Naive thymus-derived CD4-positive, alpha-beta T cell (primary cell): ENCODE measurements around the gene NHLH2. TPM values are rescaled to one million over a fixed set of nuclear protein-coding genes. Genes with fewer than 3 reads are reported as not detected.
A peak's percentile ranks its signal among the peaks of the same experiment; 100 is the strongest.

Source experiments
- ATAC-seq: fragments of 150-1000 bp; cut with Tn5 transposase; 2 replicates; pipeline ENCODE4 v1.10.0; 2021; ENCODE audit warnings: mild to moderate bottlenecking, moderate library complexity
- CTCF ChIA-PET: fragments of 350-600 bp; sonication (Branson Sonifier 250); formaldehyde crosslinking; loops from one replicate; lab custom pipeline; 2021; ENCODE audit warnings: antibody characterized with exemption; lab: Charles Lee
- POLR2A ChIA-PET: fragments of 350-600 bp; sonication (Branson Sonifier 250); formaldehyde crosslinking; loops from one replicate; lab custom pipeline; 2021; ENCODE audit warnings: antibody characterized with exemption, inconsistent platforms; lab: Charles Lee
- DNase-seq, 9 donors: peaks; one replicate each; pipeline versions ENCODE4 v3.0.0 to v3.0.0-alpha.2; 2020 to 2022; ENCODE audit warnings: mixed read lengths in 1 of 9
- H3K27ac ChIP-seq: one replicate; pipeline ENCODE4 v1.7.0; 2013; ENCODE audit warnings: mild to moderate bottlenecking, low read depth, low read length, moderate library complexity
- H3K27me3 ChIP-seq, 2 donors: one replicate each; pipeline ENCODE4 v1.7.0; 2013; ENCODE audit warnings: low read length in 2 of 2, mild to moderate bottlenecking in 2 of 2, moderate library complexity in 2 of 2; ENCODE audit not compliant: control insufficient read depth in 2 of 2, insufficient read depth in 2 of 2
- H3K36me3 ChIP-seq, 3 experiments: 1 replicate in 2 of 3; 2 replicates in 1 of 3; pipeline ENCODE4 v1.7.0; 2013; ENCODE audit warnings: low read length in 3 of 3, mild to moderate bottlenecking in 3 of 3, moderate library complexity in 1 of 3; ENCODE audit not compliant: insufficient read depth in 3 of 3, control insufficient read depth in 2 of 3
- H3K4me1 ChIP-seq, 2 donors: one replicate each; pipeline ENCODE4 v1.7.0; 2013; ENCODE audit warnings: low read length in 2 of 2, mild to moderate bottlenecking in 2 of 2, moderate library complexity in 1 of 2; ENCODE audit not compliant: control insufficient read depth in 2 of 2, insufficient read depth in 2 of 2
- H3K4me3 ChIP-seq: 2 replicates; pipeline ENCODE4 v1.7.0; 2013; ENCODE audit warnings: mild to moderate bottlenecking, low read length
- H3K9me3 ChIP-seq, 3 experiments: 1 replicate in 2 of 3; 2 replicates in 1 of 3; pipeline ENCODE4 v1.7.0; 2013; ENCODE audit warnings: low read length in 3 of 3; ENCODE audit not compliant: control insufficient read depth in 2 of 3
- H3K27ac Mint-ChIP-seq, 9 donors: one replicate each; pipeline ENCODE4 v1.8.0; 2020 to 2022; ENCODE audit warnings: mixed read lengths in 9 of 9, mild to moderate bottlenecking in 8 of 9, moderate library complexity in 5 of 9, inconsistent platforms in 2 of 9
- H3K27me3 Mint-ChIP-seq, 5 donors: one replicate each; pipeline ENCODE4 v1.8.0; 2021 to 2022; ENCODE audit warnings: mixed read lengths in 5 of 5, mild to moderate bottlenecking in 1 of 5
- H3K36me3 Mint-ChIP-seq, 5 donors: one replicate each; pipeline ENCODE4 v1.8.0; 2020 to 2022; ENCODE audit warnings: mixed read lengths in 5 of 5, mild to moderate bottlenecking in 3 of 5, inconsistent platforms in 1 of 5
- H3K4me1 Mint-ChIP-seq, 7 donors: one replicate each; pipeline ENCODE4 v1.8.0; 2020 to 2022; ENCODE audit warnings: mixed read lengths in 7 of 7, mild to moderate bottlenecking in 3 of 7, inconsistent platforms in 1 of 7
- H3K4me3 Mint-ChIP-seq, 10 donors: one replicate each; pipeline ENCODE4 v1.8.0; 2020 to 2022; ENCODE audit warnings: mild to moderate bottlenecking in 10 of 10, mixed read lengths in 10 of 10, moderate library complexity in 6 of 10, inconsistent platforms in 2 of 10
- H3K9me3 Mint-ChIP-seq, 11 donors: one replicate each; pipeline ENCODE4 v1.8.0; 2020 to 2022; ENCODE audit warnings: mixed read lengths in 11 of 11, mild to moderate bottlenecking in 4 of 11, inconsistent platforms in 1 of 11, moderate library complexity in 1 of 11
- intact Hi-C, 2 donors: fragments of 100-400 bp; cut with micrococcal nuclease; formaldehyde crosslinking; loops; one replicate each; pipeline ENCODE4 v1.15.1; 2023
- polyA plus RNA-seq, 2 donors: library from polyadenylated mRNA; unstranded; fragments of 300-500 nt; fragmentation: Illumina TruSeq; gene quantifications; one replicate each; pipeline ENCODE4 v1.2.3, GENCODE V29; 2021
- total RNA-seq, 6 experiments: library from RNA in 5 of 6; stranded (reverse) in 5 of 6; gene quantifications; 1 replicate in 5 of 6; 2 replicates in 1 of 6; pipeline ENCODE4 v1.2.3 and lab custom pipeline; 2021 to 2026

NHLH2 gene
- total and polyA plus RNA-seq, 7 experiments from 2014 or later, result not detected

- Histone ChIP-seq H3K27me3 (peaks cover 0 to 4% of the 10 kb centered on the region in 2 donors), H3K36me3 (no peaks in the 10 kb centered on the region), H3K27ac (no peak overlapping the region), H3K4me3 (no peak overlapping the region), H3K9me3 (no peaks in the 10 kb centered on the region), H3K4me1 (no peaks in the 10 kb centered on the region)
- Mint-ChIP-seq H3K9me3 (peaks cover 0 to 2% (median 0%) of the 10 kb centered on the region in 11 donors), H3K4me1 (peaks cover 0 to 3% (median 0%) of the 10 kb centered on the region in 7 donors), H3K27ac (no peak overlapping the region), H3K4me3 (no peak overlapping the region), H3K27me3 (peaks cover 17 to 42% (median 25%) of the 10 kb centered on the region in 5 donors), H3K36me3 (no peaks in the 10 kb centered on the region)
- POLR2A ChIA-PET, result no interaction called here
- intact Hi-C loops, result no loop called here
- CTCF ChIA-PET, result no interaction called here
- DNase-seq (no peak), ATAC-seq (no peak)
Observed at GRCh38 chr1:115809847-115810246, 31.1 kb downstream of the NHLH2 start.

- H3K27me3 ChIP-seq, result peaks cover 0 to 5% of the 10 kb centered on the region in 2 donors
Observed at GRCh38 chr1:115809076-115809475, 31.9 kb downstream of the NHLH2 start.

GRCh38 chr1:115807723-115808122 is 33.2 kb downstream of the NHLH2 start:
- Histone ChIP-seq H3K4me3 (no peak overlapping the region), H3K9me3 (no peaks in the 10 kb centered on the region), H3K27me3 (peaks cover 0 to 5% of the 10 kb centered on the region in 2 donors), H3K27ac (no peak overlapping the region), H3K36me3 (no peaks in the 10 kb centered on the region), H3K4me1 (no peaks in the 10 kb centered on the region)
- peaks cover 0 to 2% (median 0%) of the 10 kb centered on the region in 11 donors for H3K9me3 Mint-ChIP-seq
- H3K36me3 Mint-ChIP-seq, result no peaks in the 10 kb centered on the region
- intact Hi-C loops, result loop anchor here in 1 of 2 donors (1.0 kb wide), 2 partner anchors 174 to 213 kb away; no protein-coding TSS in a partner anchor
- ChIA-PET POLR2A (no interaction called here), CTCF (interaction anchor here (0.7 to 0.9 kb wide), 2 partner anchors 173 to 690 kb away, joined by 3 to 4 read pairs; no protein-coding TSS in a partner anchor)
- ATAC-seq, result peak; percentile 72
- peaks cover 0 to 3% (median 0%) of the 10 kb centered on the region in 7 donors for H3K4me1 Mint-ChIP-seq
- peaks cover 17 to 30% (median 25%) of the 10 kb centered on the region in 5 donors for H3K27me3 Mint-ChIP-seq
- peak in 7 of 9 donors; percentile 8 to 41 (median 31) for DNase-seq
- H3K27ac Mint-ChIP-seq, result no peak overlapping the region
- H3K4me3 Mint-ChIP-seq, result no peak overlapping the region

More at GRCh38 chr1:115809076-115809475, 31.9 kb downstream of the NHLH2 start:
- no peaks in the 10 kb centered on the region for H3K9me3 ChIP-seq
- Mint-ChIP-seq H3K4me1 (peaks cover 0 to 3% (median 0%) of the 10 kb centered on the region in 7 donors), H3K4me3 (no peak overlapping the region), H3K27ac (no peak overlapping the region), H3K36me3 (no peaks in the 10 kb centered on the region), H3K27me3 (peaks cover 17 to 39% (median 27%) of the 10 kb centered on the region in 5 donors), H3K9me3 (peaks cover 0 to 2% (median 0%) of the 10 kb centered on the region in 11 donors)
- ChIA-PET POLR2A (no interaction called here), CTCF (no interaction called here)
- ATAC-seq (no peak), DNase-seq (no peak)
- H3K4me3 ChIP-seq, result no peak overlapping the region
- H3K36me3 ChIP-seq, result no peaks in the 10 kb centered on the region
- H3K27ac ChIP-seq, result no peak overlapping the region
- intact Hi-C loops, result no loop called here
- no peaks in the 10 kb centered on the region for H3K4me1 ChIP-seq

GRCh38 chr1:115805597-115805996 is 35.3 kb downstream of the NHLH2 start:
- Mint-ChIP-seq H3K4me3 (no peak overlapping the region), H3K4me1 (peaks cover 0 to 3% (median 0%) of the 10 kb centered on the region in 7 donors), H3K36me3 (no peaks in the 10 kb centered on the region), H3K9me3 (peaks cover 0 to 2% (median 0%) of the 10 kb centered on the region in 11 donors), H3K27ac (no peak overlapping the region), H3K27me3 (peaks cover 18 to 25% (median 22%) of the 10 kb centered on the region in 5 donors)
- Histone ChIP-seq H3K36me3 (no peaks in the 10 kb centered on the region), H3K4me1 (no peaks in the 10 kb centered on the region), H3K27me3 (peaks cover 0 to 5% of the 10 kb centered on the region in 2 donors), H3K27ac (no peak overlapping the region), H3K9me3 (no peaks in the 10 kb centered on the region), H3K4me3 (no peak overlapping the region)
- ATAC-seq, result no peak
- CTCF ChIA-PET, result no interaction called here
- DNase-seq, result no peak
- intact Hi-C loops, result no loop called here
- POLR2A ChIA-PET, result no interaction called here

- Histone ChIP-seq H3K27me3 (peaks cover 0 to 5% of the 10 kb centered on the region in 2 donors), H3K9me3 (no peaks in the 10 kb centered on the region), H3K36me3 (no peaks in the 10 kb centered on the region), H3K4me1 (no peaks in the 10 kb centered on the region), H3K27ac (no peak overlapping the region), H3K4me3 (no peak overlapping the region)
- Mint-ChIP-seq H3K4me3 (no peak overlapping the region), H3K27me3 (peaks cover 16 to 39% (median 23%) of the 10 kb centered on the region in 5 donors), H3K9me3 (peaks cover 0 to 2% (median 0%) of the 10 kb centered on the region in 11 donors), H3K4me1 (no peaks in the 10 kb centered on the region), H3K36me3 (no peaks in the 10 kb centered on the region), H3K27ac (no peak overlapping the region)
- ATAC-seq, result no peak
- intact Hi-C loops, result no loop called here
- DNase-seq, result no peak
- ChIA-PET CTCF (no interaction called here), POLR2A (no interaction called here)
Observed at GRCh38 chr1:115802416-115802815, 38.5 kb downstream of the NHLH2 start.

GRCh38 chr1:115797486-115797885 is 43.4 kb downstream of the NHLH2 start:
- CTCF ChIA-PET, result no interaction called here
- ATAC-seq, result no peak
- H3K4me1 Mint-ChIP-seq, result no peaks in the 10 kb centered on the region

GRCh38 chr1:115796897-115797296 is 44.0 kb downstream of the NHLH2 start:
- ChIA-PET CTCF (no interaction called here), POLR2A (no interaction called here)
- Mint-ChIP-seq H3K36me3 (no peaks in the 10 kb centered on the region), H3K27me3 (peaks cover 27 to 51% (median 37%) of the 10 kb centered on the region in 5 donors), H3K27ac (no peak overlapping the region), H3K9me3 (peaks cover 0 to 2% (median 0%) of the 10 kb centered on the region in 11 donors), H3K4me1 (no peaks in the 10 kb centered on the region), H3K4me3 (no peak overlapping the region)
- no peak for ATAC-seq
- no peak for DNase-seq
- intact Hi-C loops, result no loop called here
- Histone ChIP-seq H3K4me3 (no peak overlapping the region), H3K27me3 (peaks cover 0 to 4% of the 10 kb centered on the region in 2 donors), H3K36me3 (no peaks in the 10 kb centered on the region), H3K9me3 (no peaks in the 10 kb centered on the region), H3K4me1 (no peaks in the 10 kb centered on the region), H3K27ac (no peak overlapping the region)

More at GRCh38 chr1:115797486-115797885, 43.4 kb downstream of the NHLH2 start:
- H3K27me3 ChIP-seq, result peaks cover 0 to 4% of the 10 kb centered on the region in 2 donors
- H3K9me3 ChIP-seq, result no peaks in the 10 kb centered on the region
- DNase-seq, result no peak
- H3K27me3 Mint-ChIP-seq, result peaks cover 25 to 48% (median 34%) of the 10 kb centered on the region in 5 donors
- no peaks in the 10 kb centered on the region for H3K36me3 ChIP-seq
- no peak overlapping the region for H3K27ac Mint-ChIP-seq
- no peak overlapping the region for H3K4me3 ChIP-seq
- H3K4me1 ChIP-seq, result no peaks in the 10 kb centered on the region
- no peak overlapping the region for H3K27ac ChIP-seq
- H3K9me3 Mint-ChIP-seq, result peaks cover 0 to 2% (median 0%) of the 10 kb centered on the region in 11 donors
- intact Hi-C loops, result no loop called here
- no peak overlapping the region for H3K4me3 Mint-ChIP-seq
- no peaks in the 10 kb centered on the region for H3K36me3 Mint-ChIP-seq
- POLR2A ChIA-PET, result no interaction called here
